Measurements from ENCODE around the gene CD38. TPM values are rescaled to one million over a fixed set of nuclear protein-coding genes. Genes with fewer than 3 reads are reported as not detected.

The CD38 gene
- polyA plus RNA-seq, 2 of the 4 experiments (the other 2 are of a cell fraction): 7.8 to 12.4 TPM

DNA sequence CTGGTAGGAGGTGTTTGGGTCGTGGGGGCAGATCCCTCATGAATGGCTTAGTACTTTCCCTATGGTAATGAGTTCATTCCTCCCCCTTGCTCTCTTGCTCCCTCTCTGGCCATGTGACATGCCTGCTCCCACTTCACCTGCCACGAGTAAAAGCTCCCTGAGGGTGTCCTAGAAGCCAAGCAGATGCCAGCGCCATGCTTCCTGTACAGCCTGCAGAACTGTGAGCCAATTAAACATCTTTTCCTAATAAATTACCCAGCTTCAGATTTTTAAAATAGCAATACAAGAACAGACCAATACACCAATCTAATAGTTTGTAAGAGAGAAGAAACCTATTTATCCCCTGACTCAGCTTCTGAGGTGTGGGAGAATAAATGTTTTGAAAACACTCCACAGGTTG, 99.9 kb downstream of the CD38 start:
- DNase-seq (ENCODE audit: low read depth in 1 of 2, low spot score in 1 of 2) (peak in 1 of 2 experiments; percentile 22), FAIRE-seq (no peak), ATAC-seq (no peak)
- WGBS (ENCODE audit: missing lambda C conversion rate): 82% methylated on average over 3 of the region's 3 CpGs
- POLR2A ChIA-PET: no interaction called here
- no peak for TF ChIP-seq JUN (IDR thresholded peaks at IDR 0.05)
- TF ChIP-seq, protein P1, sequence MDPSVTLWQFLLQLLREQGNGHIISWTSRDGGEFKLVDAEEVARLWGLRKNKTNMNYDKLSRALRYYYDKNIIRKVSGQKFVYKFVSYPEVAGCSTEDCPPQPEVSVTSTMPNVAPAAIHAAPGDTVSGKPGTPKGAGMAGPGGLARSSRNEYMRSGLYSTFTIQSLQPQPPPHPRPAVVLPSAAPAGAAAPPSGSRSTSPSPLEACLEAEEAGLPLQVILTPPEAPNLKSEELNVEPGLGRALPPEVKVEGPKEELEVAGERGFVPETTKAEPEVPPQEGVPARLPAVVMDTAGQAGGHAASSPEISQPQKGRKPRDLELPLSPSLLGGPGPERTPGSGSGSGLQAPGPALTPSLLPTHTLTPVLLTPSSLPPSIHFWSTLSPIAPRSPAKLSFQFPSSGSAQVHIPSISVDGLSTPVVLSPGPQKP (IDR thresholded peaks at IDR 0.05; ENCODE audit: low read depth, low read length): no peak
- TF ChIP-seq MYC (IDR thresholded peaks at IDR 0.05; ENCODE audit: borderline replicate concordance, low read length): no peak
- no peak for TF ChIP-seq SREBF2 (IDR thresholded peaks at IDR 0.05)
- TF ChIP-seq CHD2 (IDR thresholded peaks at IDR 0.05; ENCODE audit: low read length, partially characterized antibody): no peak
- TF ChIP-seq TP53 (CRISPR knock-in tag; IDR thresholded peaks at IDR 0.05): no peak
- no peak for TF ChIP-seq SMC3 (IDR thresholded peaks at IDR 0.05)
- TF ChIP-seq, protein P2, sequence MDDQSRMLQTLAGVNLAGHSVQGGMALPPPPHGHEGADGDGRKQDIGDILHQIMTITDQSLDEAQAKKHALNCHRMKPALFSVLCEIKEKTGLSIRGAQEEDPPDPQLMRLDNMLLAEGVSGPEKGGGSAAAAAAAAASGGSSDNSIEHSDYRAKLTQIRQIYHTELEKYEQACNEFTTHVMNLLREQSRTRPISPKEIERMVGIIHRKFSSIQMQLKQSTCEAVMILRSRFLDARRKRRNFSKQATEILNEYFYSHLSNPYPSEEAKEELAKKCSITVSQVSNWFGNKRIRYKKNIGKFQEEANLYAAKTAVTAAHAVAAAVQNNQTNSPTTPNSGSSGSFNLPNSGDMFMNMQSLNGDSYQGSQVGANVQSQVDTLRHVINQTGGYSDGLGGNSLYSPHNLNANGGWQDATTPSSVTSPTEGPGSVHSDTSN (IDR thresholded peaks at IDR 0.05): no peak
- no peak for TF ChIP-seq HOXB13 (CRISPR knock-in tag; IDR thresholded peaks at IDR 0.05; ENCODE audit: low read depth)
- no peak for TF ChIP-seq HEYL (CRISPR knock-in tag; IDR thresholded peaks at IDR 0.05)
- no peak for TF ChIP-seq POLR2AphosphoS2 (conservative IDR thresholded peaks at IDR 0.05; ENCODE audit: low read length)
- TF ChIP-seq, protein P3, sequence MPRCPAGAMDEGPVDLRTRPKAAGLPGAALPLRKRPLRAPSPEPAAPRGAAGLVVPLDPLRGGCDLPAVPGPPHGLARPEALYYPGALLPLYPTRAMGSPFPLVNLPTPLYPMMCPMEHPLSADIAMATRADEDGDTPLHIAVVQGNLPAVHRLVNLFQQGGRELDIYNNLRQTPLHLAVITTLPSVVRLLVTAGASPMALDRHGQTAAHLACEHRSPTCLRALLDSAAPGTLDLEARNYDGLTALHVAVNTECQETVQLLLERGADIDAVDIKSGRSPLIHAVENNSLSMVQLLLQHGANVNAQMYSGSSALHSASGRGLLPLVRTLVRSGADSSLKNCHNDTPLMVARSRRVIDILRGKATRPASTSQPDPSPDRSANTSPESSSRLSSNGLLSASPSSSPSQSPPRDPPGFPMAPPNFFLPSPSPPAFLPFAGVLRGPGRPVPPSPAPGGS (IDR thresholded peaks at IDR 0.05): no peak
- TF ChIP-seq, protein P4, sequence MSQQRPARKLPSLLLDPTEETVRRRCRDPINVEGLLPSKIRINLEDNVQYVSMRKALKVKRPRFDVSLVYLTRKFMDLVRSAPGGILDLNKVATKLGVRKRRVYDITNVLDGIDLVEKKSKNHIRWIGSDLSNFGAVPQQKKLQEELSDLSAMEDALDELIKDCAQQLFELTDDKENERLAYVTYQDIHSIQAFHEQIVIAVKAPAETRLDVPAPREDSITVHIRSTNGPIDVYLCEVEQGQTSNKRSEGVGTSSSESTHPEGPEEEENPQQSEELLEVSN (IDR thresholded peaks at IDR 0.05; ENCODE audit: borderline replicate concordance, low read depth): no peak
- no peak for TF ChIP-seq JUNB (IDR thresholded peaks at IDR 0.05)
- no peak overlapping the region for H3K4me2 ChIP-seq
- no peak overlapping the region for H3K27ac ChIP-seq
- no peak overlapping the region for H3K4me3 ChIP-seq
- CTCF ChIA-PET: interaction anchor here (1.1 to 8.9 kb wide), 3 partner anchors 20 to 78 kb away, joined by 3 to 188 read pairs (median 4); no protein-coding TSS in a partner anchor
- peaks cover 5% of the 10 kb centered on the region; the same call in 1 of the 3 replicates for H3K9me3 ChIP-seq
- 0 out of 3 replicates have a peak, but pooled peaks cover 3% of the 10 kb centered on the region for H3K4me1 ChIP-seq

DNA sequence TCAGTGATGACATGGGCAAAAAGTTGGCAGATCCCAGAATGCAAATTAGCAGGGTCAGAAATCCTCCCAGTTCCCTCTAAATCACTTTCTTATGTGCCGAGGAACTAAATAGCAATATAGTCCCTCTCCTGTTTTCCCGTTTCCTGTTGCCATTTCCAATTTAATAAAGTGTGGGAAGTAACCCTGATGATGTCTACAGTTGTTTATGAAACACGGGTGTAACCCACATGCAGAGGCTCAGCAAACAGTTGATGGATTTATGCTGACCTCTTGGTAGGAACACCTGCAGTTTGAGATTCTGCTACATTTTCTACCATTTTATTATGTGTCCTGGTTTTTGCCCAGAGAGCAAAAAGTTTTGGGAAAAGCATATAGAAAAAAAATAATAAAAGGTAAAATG, 103.7 kb downstream of the CD38 start:
- no peak for TF ChIP-seq MAZ (IDR thresholded peaks at IDR 0.05; ENCODE audit: borderline replicate concordance, low read depth, low read length)
- TF ChIP-seq ESRRA (IDR thresholded peaks at IDR 0.05; ENCODE audit: borderline replicate concordance, low read length): no peak
- TF ChIP-seq PHF8 (IDR thresholded peaks at IDR 0.05; ENCODE audit: borderline replicate concordance, low read depth): no peak
- TF ChIP-seq MYC (IDR thresholded peaks at IDR 0.05; ENCODE audit: borderline replicate concordance, low read length): no peak
- no peak for TF ChIP-seq FOSL2 (IDR thresholded peaks at IDR 0.05)
- TF ChIP-seq FOSL2 (CRISPR knock-in tag; IDR thresholded peaks at IDR 0.05): no peak
- TF ChIP-seq, protein P5, sequence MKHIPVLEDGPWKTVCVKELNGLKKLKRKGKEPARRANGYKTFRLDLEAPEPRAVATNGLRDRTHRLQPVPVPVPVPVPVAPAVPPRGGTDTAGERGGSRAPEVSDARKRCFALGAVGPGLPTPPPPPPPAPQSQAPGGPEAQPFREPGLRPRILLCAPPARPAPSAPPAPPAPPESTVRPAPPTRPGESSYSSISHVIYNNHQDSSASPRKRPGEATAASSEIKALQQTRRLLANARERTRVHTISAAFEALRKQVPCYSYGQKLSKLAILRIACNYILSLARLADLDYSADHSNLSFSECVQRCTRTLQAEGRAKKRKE (CRISPR knock-in tag; IDR thresholded peaks at IDR 0.05; ENCODE audit: low read depth): no peak
- TF ChIP-seq, protein P3 (IDR thresholded peaks at IDR 0.05): no peak
- WGBS (ENCODE audit: missing lambda C conversion rate): 59% methylated on average over 3 of the region's 3 CpGs
- POLR2A ChIA-PET: no interaction called here

More for the DNA sequence above, 103.7 kb downstream of the CD38 start:
- Histone ChIP-seq H3K27ac (no peak overlapping the region), H3K4me3 (no peak overlapping the region), H3K9me3 (peaks cover 5% of the 10 kb centered on the region; the same call in 1 of the 3 replicates), H3K4me2 (no peak overlapping the region), H3K4me1 (0 out of 3 replicates have a peak, but pooled peaks cover 3% of the 10 kb centered on the region)
- FAIRE-seq (no peak), ATAC-seq (no peak), DNase-seq (ENCODE audit: low read depth in 1 of 2, low spot score in 1 of 2) (no peak)
- CTCF ChIA-PET: interaction anchor here (0.9 to 8.9 kb wide), 37 partner anchors 8 to 402 kb away, joined by 3 to 188 read pairs (median 11); partner anchors contain the start of genes FGFBP1 and FGFBP2
